ACC112 (cell line): ENCODE measurements around the gene RFX8.

Experiments
- H2AFZ ChIP-seq: fragments of 200-600 bp; sonication (generic); one replicate; pipeline ENCODE4 v1.6.0; 2017; ENCODE audit warnings: antibody characterized with exemption, low read length; ENCODE audit not compliant: unreplicated experiment
- H3K27ac ChIP-seq: fragments of 200-600 bp; sonication (generic); 2 replicates; pipeline ENCODE4 v1.5.1; 2014; ENCODE audit warnings: low read depth, mild to moderate bottlenecking, antibody characterized with exemption, low read length, moderate library complexity
- H3K27me3 ChIP-seq: fragments of 200-600 bp; sonication (generic); 2 replicates; pipeline ENCODE4 v1.6.1; 2014; ENCODE audit warnings: mild to moderate bottlenecking, antibody characterized with exemption, low read length, moderate library complexity, mixed read lengths; ENCODE audit not compliant: insufficient read depth
- H3K36me3 ChIP-seq: fragments of 200-600 bp; sonication (generic); 2 replicates; pipeline ENCODE4 v1.6.1; 2016; ENCODE audit warnings: mild to moderate bottlenecking, antibody characterized with exemption, low read length, moderate library complexity, mixed read lengths; ENCODE audit not compliant: insufficient read depth
- H3K4me1 ChIP-seq: fragments of 200-600 bp; sonication (generic); one replicate; pipeline ENCODE4 v1.6.1; 2016; ENCODE audit warnings: low read length, mixed read lengths; ENCODE audit not compliant: insufficient read depth, unreplicated experiment, control insufficient read depth
- H3K4me3 ChIP-seq: fragments of 200-600 bp; sonication (generic); 2 replicates; pipeline ENCODE4 v1.5.1; 2014; ENCODE audit warnings: mild to moderate bottlenecking, low read depth, low read length
- H3K79me2 ChIP-seq: fragments of 200-600 bp; sonication (generic); one replicate; pipeline ENCODE4 v1.6.0; 2016; ENCODE audit warnings: low read length; ENCODE audit not compliant: control insufficient read depth, unreplicated experiment, insufficient read depth

The RFX8 gene

DNA sequence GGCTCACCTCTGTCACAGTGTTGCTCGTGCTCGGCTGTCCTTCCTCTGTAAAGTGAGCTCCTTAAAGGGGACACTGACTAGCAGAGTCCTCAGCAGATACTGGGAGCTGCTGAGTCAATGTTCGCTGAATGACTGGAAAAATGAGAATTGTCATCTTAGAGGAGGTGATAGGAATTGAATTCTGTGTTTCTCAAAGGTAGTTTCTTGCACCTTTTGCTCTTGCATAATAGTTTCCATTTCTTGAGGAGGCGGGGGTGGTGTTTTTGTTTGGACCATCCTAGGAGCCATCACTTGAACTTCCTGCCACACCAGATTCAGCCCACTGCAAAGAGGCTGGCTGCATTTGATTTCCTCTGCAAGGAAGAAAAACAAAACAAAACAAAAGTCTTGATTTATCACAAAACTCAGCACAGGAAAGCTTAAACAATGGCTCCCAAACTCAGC, 11.4 kb upstream of the RFX8 start:
- Histone ChIP-seq H3K4me3 (no peak overlapping the region), H3K27me3 (no peaks in the 10 kb centered on the region), H2AFZ (peak overlapping the region; percentile 48), H3K79me2 (no peaks in the 10 kb centered on the region), H3K4me1 (no peaks in the 10 kb centered on the region), H3K36me3 (no peaks in the 10 kb centered on the region), H3K27ac (no peak overlapping the region)

DNA sequence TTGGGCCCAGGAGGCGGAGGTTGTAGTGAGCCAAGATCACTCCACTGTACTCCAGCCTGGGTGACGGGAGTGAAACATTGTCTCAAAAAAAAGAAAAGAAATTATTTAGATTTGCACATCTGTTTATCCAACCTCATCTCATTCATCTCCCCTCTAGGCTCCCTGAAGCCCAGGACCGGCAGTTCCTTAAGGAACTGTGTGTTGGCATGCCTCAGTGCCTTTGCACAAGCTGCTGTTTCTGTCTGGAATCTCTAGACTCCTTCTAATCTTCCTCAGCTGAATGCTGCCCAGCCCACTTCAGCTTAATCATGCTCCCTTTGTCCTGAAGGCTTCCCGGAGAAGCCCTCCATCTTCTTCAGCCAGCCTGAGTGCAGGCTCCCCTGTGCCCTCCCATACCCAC, 10.9 kb upstream of the RFX8 start:
- Histone ChIP-seq H3K4me3 (no peak overlapping the region), H3K27ac (no peak overlapping the region), H3K36me3 (no peaks in the 10 kb centered on the region), H2AFZ (no peak overlapping the region), H3K79me2 (no peaks in the 10 kb centered on the region), H3K4me1 (no peaks in the 10 kb centered on the region), H3K27me3 (no peaks in the 10 kb centered on the region)

DNA sequence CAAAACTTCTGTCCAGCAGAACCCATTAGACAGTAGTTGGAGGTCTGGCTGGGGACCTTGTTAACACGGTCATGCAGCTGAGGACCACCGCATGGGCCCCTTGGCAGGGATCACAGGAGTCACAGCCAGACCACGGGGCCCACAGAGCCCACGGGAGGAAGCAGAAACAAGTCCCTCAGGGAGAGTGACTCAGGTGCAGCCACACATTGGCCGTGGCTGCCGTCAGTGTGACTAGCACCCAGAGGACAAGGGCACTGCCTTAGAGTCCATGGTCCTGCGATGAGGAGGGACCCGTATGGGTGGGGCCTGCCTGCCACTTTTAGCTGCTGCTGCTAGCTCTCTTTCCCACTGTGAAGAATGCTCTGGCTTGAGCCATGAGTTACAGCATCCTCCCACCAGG, 5.9 kb upstream of the RFX8 start:
- Histone ChIP-seq H3K4me1 (peaks cover 25% of the 10 kb centered on the region), H2AFZ (no peak overlapping the region), H3K27ac (no peak overlapping the region), H3K4me3 (no peak overlapping the region), H3K36me3 (no peaks in the 10 kb centered on the region), H3K27me3 (no peaks in the 10 kb centered on the region), H3K79me2 (no peaks in the 10 kb centered on the region)

DNA sequence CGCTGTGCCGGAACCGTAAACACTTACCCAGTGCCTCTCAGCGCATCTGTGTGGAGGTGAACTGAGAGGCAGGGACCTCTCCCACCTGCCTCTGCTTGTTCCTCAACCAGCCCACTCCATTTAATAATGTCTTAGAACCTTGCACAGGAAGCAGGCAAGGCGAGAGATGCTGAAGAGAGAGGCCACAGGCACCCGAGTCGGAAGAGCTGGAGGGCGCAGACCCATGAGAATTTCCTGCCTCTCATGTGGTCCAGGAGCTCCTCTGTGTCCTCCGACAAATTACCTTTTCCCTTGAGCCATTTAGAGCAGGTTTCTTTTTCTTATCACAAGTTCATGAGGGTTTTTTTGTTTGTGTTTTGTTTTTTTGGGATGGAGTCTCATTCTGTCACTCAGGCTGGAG, 4.9 kb upstream of the RFX8 start:
- H3K36me3 ChIP-seq = no peaks in the 10 kb centered on the region
- no peak overlapping the region for H3K4me3 ChIP-seq
- H3K27me3 ChIP-seq = no peaks in the 10 kb centered on the region
- no peak overlapping the region for H2AFZ ChIP-seq
- H3K4me1 ChIP-seq = peaks cover 31% of the 10 kb centered on the region
- H3K79me2 ChIP-seq = no peaks in the 10 kb centered on the region
- H3K27ac ChIP-seq = no peak overlapping the region

DNA sequence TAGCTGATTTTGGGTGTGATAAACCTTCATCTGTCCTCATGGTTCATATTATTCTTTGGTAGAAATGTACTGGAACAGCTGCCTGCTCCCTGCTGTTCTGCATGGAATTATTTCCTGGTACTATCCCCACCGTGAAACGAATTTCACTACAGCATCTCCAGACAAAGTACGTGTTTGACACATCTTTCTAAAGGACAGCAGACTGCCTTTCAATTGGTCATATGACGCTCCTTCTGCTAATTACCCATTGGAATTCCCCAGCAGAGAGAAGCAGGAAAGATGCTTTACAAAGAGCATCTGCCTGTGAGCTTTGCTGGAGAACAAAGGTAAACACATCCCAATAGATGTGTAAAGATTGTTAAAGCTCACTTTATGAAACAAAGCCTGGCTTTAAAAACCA, 4.4 kb upstream of the RFX8 start:
- Histone ChIP-seq H3K27ac (no peak overlapping the region), H3K27me3 (no peaks in the 10 kb centered on the region), H3K4me1 (peaks cover 34% of the 10 kb centered on the region), H3K79me2 (no peaks in the 10 kb centered on the region), H3K4me3 (no peak overlapping the region), H3K36me3 (no peaks in the 10 kb centered on the region), H2AFZ (peak overlapping the region; percentile 59)

DNA sequence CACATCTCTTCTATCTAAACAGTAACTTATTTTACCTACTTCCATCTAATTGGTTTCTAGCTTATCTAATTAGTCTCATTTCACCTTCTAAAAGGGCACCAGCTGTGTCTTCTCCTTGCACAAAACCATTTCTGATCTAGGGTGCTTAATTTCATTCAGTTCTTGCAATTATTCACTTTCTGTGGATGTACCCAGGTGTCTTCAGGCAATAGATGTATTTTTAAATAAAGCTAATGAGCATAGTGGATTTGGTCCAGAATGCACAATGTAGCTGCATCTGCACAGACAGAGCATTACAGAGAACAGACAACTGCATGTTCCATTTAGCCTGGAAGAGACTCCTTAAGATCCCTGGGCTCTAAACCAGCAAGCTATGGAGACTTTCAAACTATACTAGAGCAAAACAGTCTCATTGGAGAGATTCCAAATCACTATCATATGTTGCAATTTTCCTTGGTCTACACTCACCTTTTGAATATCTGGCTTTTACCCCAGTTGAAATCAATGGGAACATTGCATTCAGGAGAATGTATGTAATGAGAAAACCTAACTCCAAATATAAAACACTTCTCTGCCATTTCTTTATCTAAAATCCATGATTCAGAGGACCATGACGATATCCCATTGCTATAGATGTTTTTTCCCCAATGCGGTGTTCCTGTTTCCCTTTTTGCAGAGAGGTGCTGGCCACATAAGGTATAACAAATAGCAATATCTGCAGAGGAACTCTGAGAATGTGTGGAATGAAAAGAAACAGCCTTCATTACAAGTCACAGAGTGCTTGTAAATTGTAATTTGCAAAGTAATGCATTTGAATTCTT, 3.5 kb upstream of the RFX8 start:
- Histone ChIP-seq H3K4me3 (no peak overlapping the region), H3K36me3 (no peaks in the 10 kb centered on the region), H3K79me2 (peaks cover 6% of the 10 kb centered on the region), H3K4me1 (peaks cover 34% of the 10 kb centered on the region), H2AFZ (no peak overlapping the region), H3K27ac (no peak overlapping the region), H3K27me3 (no peaks in the 10 kb centered on the region)

DNA sequence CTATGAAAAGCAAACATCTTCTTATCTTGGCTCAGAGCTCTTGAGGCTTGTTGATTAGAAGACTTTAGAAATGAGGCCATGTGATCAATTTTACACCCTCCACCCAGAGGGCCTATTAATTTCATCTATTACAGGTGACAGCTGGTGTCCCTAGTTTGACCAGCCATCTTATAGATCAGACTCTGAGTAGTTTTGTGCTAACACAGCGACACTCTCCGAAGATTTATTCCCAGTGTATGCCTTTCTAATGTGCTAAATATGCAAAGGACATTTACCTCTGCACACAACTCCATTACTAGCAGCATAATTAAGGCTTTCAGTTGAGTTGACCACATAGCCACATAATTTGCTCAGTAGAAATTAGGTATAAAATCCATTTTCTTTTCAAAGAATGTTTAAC, 2.6 kb upstream of the RFX8 start:
- Histone ChIP-seq H3K27me3 (no peaks in the 10 kb centered on the region), H3K4me3 (no peak overlapping the region), H3K4me1 (peaks cover 41% of the 10 kb centered on the region), H3K79me2 (peaks cover 14% of the 10 kb centered on the region), H3K36me3 (no peaks in the 10 kb centered on the region), H3K27ac (no peak overlapping the region), H2AFZ (no peak overlapping the region)

DNA sequence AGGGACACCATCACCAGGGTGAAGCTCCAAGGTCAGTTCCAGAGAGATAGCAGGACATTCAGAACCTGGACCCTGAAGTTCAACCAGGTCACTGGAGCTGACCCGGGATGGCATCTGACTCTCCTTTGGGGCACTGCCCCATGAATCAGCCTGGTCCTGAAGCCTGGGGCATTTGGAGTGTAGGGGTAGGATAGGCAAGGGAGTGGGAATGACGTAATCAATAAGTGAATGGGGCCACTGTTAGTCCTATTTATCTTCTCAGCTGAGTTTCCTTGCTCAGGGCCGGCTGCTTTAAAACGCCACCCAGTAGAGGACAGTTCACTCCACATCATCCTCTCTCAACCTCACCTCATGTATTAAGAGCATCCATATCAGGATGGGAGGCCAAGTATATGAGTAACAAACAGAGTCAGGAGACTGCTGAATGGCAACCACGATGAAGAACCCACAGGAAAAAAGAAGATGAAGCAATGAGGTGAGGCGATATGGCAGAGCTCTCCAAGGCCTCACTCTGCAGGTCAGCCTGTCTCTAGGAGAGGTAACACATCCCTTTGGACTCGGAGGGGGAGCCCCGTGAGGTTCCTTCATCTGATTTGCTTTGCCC, 1.8 kb upstream of the RFX8 start:
- H2AFZ ChIP-seq = no peak overlapping the region
- no peaks in the 10 kb centered on the region for H3K36me3 ChIP-seq
- no peak overlapping the region for H3K27ac ChIP-seq
- H3K27me3 ChIP-seq = no peaks in the 10 kb centered on the region
- peaks cover 48% of the 10 kb centered on the region for H3K4me1 ChIP-seq
- H3K79me2 ChIP-seq = peaks cover 23% of the 10 kb centered on the region
- H3K4me3 ChIP-seq = no peak overlapping the region

DNA sequence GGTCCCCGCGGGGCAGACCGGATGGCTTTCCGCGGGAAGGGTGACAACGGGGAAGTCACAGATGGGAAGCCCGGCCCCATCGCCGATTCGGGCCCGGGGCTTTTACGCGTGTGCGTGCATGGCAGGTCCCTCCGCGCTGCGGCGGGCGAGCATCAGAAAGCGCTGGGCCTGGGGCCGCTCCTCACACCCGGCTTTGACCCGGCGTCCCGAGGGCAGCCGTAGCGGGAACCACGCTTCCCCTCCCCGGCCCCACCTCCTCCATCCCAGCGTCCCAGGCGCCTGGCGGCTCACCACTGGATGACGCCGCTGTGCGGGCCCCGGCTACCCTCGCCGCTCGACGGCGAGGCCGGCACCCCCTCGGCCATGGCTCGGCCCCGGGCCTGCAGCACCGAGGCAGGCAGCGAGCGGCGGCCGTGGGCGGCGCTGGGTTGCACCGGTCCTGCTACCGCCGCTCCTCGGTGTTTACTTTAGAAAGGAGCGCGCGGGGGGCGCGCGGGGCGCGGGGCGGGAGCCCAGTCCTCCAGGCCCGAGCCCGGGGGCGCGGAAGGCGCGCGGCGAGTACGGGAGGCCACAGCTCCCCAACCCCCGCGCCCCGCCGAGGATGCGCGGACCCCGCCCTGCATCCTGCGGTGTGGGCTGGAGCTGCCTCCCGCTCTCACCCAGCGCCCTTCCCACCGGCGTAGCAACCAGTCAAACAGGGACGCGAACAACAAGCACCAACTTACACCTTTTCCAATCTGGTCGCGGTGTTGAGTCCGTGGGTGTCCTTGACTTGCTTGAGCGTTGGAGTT, 806 bp downstream of the RFX8 start:
- H3K27ac ChIP-seq = peak overlapping the region; percentile 91
- peak overlapping the region; percentile 94 for H2AFZ ChIP-seq
- H3K79me2 ChIP-seq = peaks cover 40% of the 10 kb centered on the region
- H3K36me3 ChIP-seq = no peaks in the 10 kb centered on the region
- H3K27me3 ChIP-seq = no peaks in the 10 kb centered on the region
- peaks cover 51% of the 10 kb centered on the region for H3K4me1 ChIP-seq
- peak overlapping the region; percentile 96 for H3K4me3 ChIP-seq

DNA sequence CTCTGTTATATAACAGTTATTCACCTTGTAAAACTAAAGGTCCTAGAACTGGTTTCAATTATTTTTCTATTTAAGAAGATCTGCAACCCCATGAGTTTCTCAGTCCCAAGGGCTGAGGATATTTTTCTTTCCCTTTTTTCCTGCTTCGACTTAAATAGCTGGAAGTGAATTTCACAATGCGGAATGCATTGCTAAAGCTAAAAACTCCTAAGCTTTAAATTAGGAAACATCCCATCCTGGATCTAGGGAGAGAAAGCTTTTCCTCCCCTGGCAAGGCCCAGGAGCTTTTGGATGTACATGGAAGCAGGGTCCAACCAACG, 1.4 kb downstream of the RFX8 start:
- Histone ChIP-seq H3K36me3 (no peaks in the 10 kb centered on the region), H3K27me3 (no peaks in the 10 kb centered on the region), H3K4me3 (peak overlapping the region; percentile 96), H2AFZ (peak overlapping the region; percentile 94), H3K4me1 (peaks cover 48% of the 10 kb centered on the region), H3K79me2 (peaks cover 41% of the 10 kb centered on the region), H3K27ac (peak overlapping the region; percentile 91)
